ENCODE results near the gene PAM. TPM values are rescaled to one million over a fixed set of nuclear protein-coding genes. Genes with fewer than 3 reads are reported as not detected.

The PAM gene
- total and polyA plus RNA-seq, 2 donors (not counting 3 experiments of a cell fraction or from before 2014, with no cell fraction given), result 118 to 176 TPM

- no peak for DNase-seq (ENCODE audit: low read depth, low spot score)
- Histone ChIP-seq H3K4me1 (ENCODE audit: control insufficient read depth, extremely low read depth, insufficient read depth, low read length) (no peaks in the 10 kb centered on the region), H3K9me1 (replicated peaks; ENCODE audit: control insufficient read depth, extremely low read depth, insufficient read depth, low read length) (no peaks in the 10 kb centered on the region), H3K36me3 (ENCODE audit: control insufficient read depth in 2 of 2, extremely low read depth in 1 of 2, insufficient read depth in 2 of 2, low read length in 2 of 2) (no peaks in the 10 kb centered on the region), H2AFZ (ENCODE audit: low read depth, low read length) (no peak overlapping the region), H3K4me2 (ENCODE audit: insufficient read depth, low read length) (no peak overlapping the region), H3K79me2 (ENCODE audit: control insufficient read depth, insufficient read depth, low read length) (peaks cover 2% of the 10 kb centered on the region), H3K9ac (replicated peaks; ENCODE audit: extremely low read depth, insufficient read depth, low read length) (no peak overlapping the region), H3K4me3 (replicated peaks in 1 of 3; ENCODE audit: insufficient read depth in 1 of 3, low read depth in 1 of 3, low read length in 3 of 3) (no peak overlapping the region), H3K27ac (ENCODE audit: insufficient read depth, low read depth, low read length) (no peak overlapping the region), H4K20me1 (replicated peaks; ENCODE audit: control insufficient read depth, extremely low read depth, insufficient read depth, low read length) (no peaks in the 10 kb centered on the region), H3K27me3 (ENCODE audit: control insufficient read depth in 2 of 2, insufficient read depth in 2 of 2, low read length in 2 of 2) (no peaks in the 10 kb centered on the region), H3K9me3 (replicated peaks; ENCODE audit: control insufficient read depth, insufficient read depth, low read length) (no peaks in the 10 kb centered on the region)
- no TSS peak for BruUV-seq (replicated peaks)
- no peak for TF ChIP-seq MYC (IDR thresholded peaks at IDR 0.05; ENCODE audit: low read depth, low read length)
- no peak for TF ChIP-seq FOS (IDR thresholded peaks at IDR 0.05; ENCODE audit: borderline replicate concordance, insufficient read depth, low read length)
- no peak for TF ChIP-seq POLR2AphosphoS5 (IDR thresholded peaks at IDR 0.05; ENCODE audit: insufficient read depth, low read depth, low read length)
- no peak for TF ChIP-seq POLR2A (IDR thresholded peaks at IDR 0.05; ENCODE audit: low read depth, low read length)
- TF ChIP-seq, protein P1, sequence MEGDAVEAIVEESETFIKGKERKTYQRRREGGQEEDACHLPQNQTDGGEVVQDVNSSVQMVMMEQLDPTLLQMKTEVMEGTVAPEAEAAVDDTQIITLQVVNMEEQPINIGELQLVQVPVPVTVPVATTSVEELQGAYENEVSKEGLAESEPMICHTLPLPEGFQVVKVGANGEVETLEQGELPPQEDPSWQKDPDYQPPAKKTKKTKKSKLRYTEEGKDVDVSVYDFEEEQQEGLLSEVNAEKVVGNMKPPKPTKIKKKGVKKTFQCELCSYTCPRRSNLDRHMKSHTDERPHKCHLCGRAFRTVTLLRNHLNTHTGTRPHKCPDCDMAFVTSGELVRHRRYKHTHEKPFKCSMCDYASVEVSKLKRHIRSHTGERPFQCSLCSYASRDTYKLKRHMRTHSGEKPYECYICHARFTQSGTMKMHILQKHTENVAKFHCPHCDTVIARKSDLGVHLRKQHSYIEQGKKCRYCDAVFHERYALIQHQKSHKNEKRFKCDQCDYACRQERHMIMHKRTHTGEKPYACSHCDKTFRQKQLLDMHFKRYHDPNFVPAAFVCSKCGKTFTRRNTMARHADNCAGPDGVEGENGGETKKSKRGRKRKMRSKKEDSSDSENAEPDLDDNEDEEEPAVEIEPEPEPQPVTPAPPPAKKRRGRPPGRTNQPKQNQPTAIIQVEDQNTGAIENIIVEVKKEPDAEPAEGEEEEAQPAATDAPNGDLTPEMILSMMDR (IDR thresholded peaks at IDR 0.05; ENCODE audit: extremely low read depth in 1 of 2, insufficient read depth in 1 of 2, low read depth in 1 of 2, low read length in 2 of 2), result no peak
- no peak for TF ChIP-seq EZH2 (IDR thresholded peaks at IDR 0.05; ENCODE audit: borderline replicate concordance, low read depth, low read length, severe bottlenecking)
- TF ChIP-seq, protein P2, sequence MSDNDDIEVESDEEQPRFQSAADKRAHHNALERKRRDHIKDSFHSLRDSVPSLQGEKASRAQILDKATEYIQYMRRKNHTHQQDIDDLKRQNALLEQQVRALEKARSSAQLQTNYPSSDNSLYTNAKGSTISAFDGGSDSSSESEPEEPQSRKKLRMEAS (IDR thresholded peaks at IDR 0.05; ENCODE audit: insufficient read depth, insufficient read length), result no peak
- no peak for TF ChIP-seq JUN (IDR thresholded peaks at IDR 0.05; ENCODE audit: borderline replicate concordance, insufficient read depth, insufficient read length, low read depth)
- TF ChIP-seq GATA2 (IDR thresholded peaks at IDR 0.05; ENCODE audit: insufficient read depth, insufficient read length, low read depth, low read length), result no peak
- intact Hi-C loops (cut with micrococcal nuclease), result no loop called here
- CTCF ChIA-PET, result no interaction called here
- POLR2A ChIA-PET, result no interaction called here
- FAIRE-seq, result no peak
- dilution Hi-C loops (cut with MboI; ENCODE audit: extremely low pct_ligation_motif_present, low sequenced_read_pairs), result no loop called here
Observed at GRCh38 chr5:102796009-102796408, 40.9 kb downstream of the PAM start.
